Muscle of leg (tissue), 11 donors: ENCODE data around the gene NXPE2. TPM values are rescaled to one million over a fixed set of nuclear protein-coding genes. Genes with fewer than 3 reads are reported as not detected.

Source experiments
- DNase-seq: peaks from one replicate; pipeline ENCODE4 v3.0.0; 2013
- H3K27ac ChIP-seq: one replicate; pipeline ENCODE4 v1.5.1; 2013; ENCODE audit warnings: mild to moderate bottlenecking, low read length, control low read depth
- H3K27me3 ChIP-seq: one replicate; pipeline ENCODE4 v1.6.1; 2013; ENCODE audit warnings: low read length; ENCODE audit not compliant: control insufficient read depth, insufficient read depth
- H3K36me3 ChIP-seq: one replicate; pipeline ENCODE4 v1.6.1; 2013; ENCODE audit warnings: low read length; ENCODE audit not compliant: control insufficient read depth, insufficient read depth
- H3K4me1 ChIP-seq: one replicate; pipeline ENCODE4 v1.6.1; 2013; ENCODE audit warnings: low read length; ENCODE audit not compliant: control insufficient read depth, insufficient read depth
- H3K4me3 ChIP-seq: one replicate; pipeline ENCODE4 v1.5.1; 2013; ENCODE audit warnings: low read length, control low read depth
- H3K9me3 ChIP-seq: replicated peaks from 2 replicates; pipeline ENCODE4 v1.6.1; 2013; ENCODE audit warnings: low read depth, low read length; ENCODE audit not compliant: control insufficient read depth
- WGBS: methylation state at CpG from one replicate; pipeline ENCODE4 v1.1.5; 2013; ENCODE audit warnings: missing lambda C conversion rate; ENCODE audit not compliant: insufficient coverage; 5-methylcytosine and 5-hydroxymethylcytosine counted together
- polyA plus RNA-seq, 8 donors: library from polyadenylated mRNA; unstranded; fragments of 120-200 nt; gene quantifications; one replicate each; pipeline versions ENCODE4 v1.2.1 to v1.2.3, GENCODE V29; 2013; ENCODE audit warnings: inconsistent platforms in 1 of 8, low replicate concordance in 1 of 8; ENCODE audit not compliant: insufficient read length in 8 of 8, insufficient read depth in 1 of 8
- total RNA-seq: library from RNA; stranded (reverse); fragments of 120-200 nt; gene quantifications from one replicate; pipeline ENCODE4 v1.2.4, GENCODE V29; 2013

The NXPE2 gene
- total and polyA plus RNA-seq, 9 donors: 0.11 to 0.18 (median 0.13) TPM; not detected in 2

GRCh38 chr11:114679505-114679904 lies 1.2 kb downstream of the NXPE2 start:
- no CpG with 5 or more reads among the region's 4 CpGs for WGBS
- Histone ChIP-seq H3K9me3 (peaks cover 3% of the 10 kb centered on the region), H3K36me3 (no peaks in the 10 kb centered on the region), H3K27me3 (no peaks in the 10 kb centered on the region), H3K4me1 (no peaks in the 10 kb centered on the region), H3K4me3 (no peak overlapping the region), H3K27ac (no peak overlapping the region)
- DNase-seq: no peak

GRCh38 chr11:114683007-114683406 lies 4.7 kb downstream of the NXPE2 start:
- H3K4me1 ChIP-seq: no peaks in the 10 kb centered on the region
- no peaks in the 10 kb centered on the region for H3K27me3 ChIP-seq
- peaks cover 3% of the 10 kb centered on the region for H3K9me3 ChIP-seq
- H3K36me3 ChIP-seq: no peaks in the 10 kb centered on the region
- H3K4me3 ChIP-seq: no peak overlapping the region
- no peak for DNase-seq
- no peak overlapping the region for H3K27ac ChIP-seq
- WGBS: no CpG with 5 or more reads among the region's 1 CpG

- Histone ChIP-seq H3K27ac (no peak overlapping the region), H3K9me3 (peaks cover 3% of the 10 kb centered on the region), H3K36me3 (no peaks in the 10 kb centered on the region), H3K4me3 (no peak overlapping the region), H3K27me3 (no peaks in the 10 kb centered on the region), H3K4me1 (no peaks in the 10 kb centered on the region)
- DNase-seq: no peak
Measured at GRCh38 chr11:114684636-114685035, 6.3 kb downstream of the NXPE2 start.

- no peak for DNase-seq
- no peaks in the 10 kb centered on the region for H3K27me3 ChIP-seq
- H3K4me3 ChIP-seq: no peak overlapping the region
- H3K4me1 ChIP-seq: no peaks in the 10 kb centered on the region
- H3K36me3 ChIP-seq: no peaks in the 10 kb centered on the region
- no CpG with 5 or more reads among the region's 1 CpG for WGBS
- H3K27ac ChIP-seq: no peak overlapping the region
- peaks cover 3% of the 10 kb centered on the region for H3K9me3 ChIP-seq
Measured at GRCh38 chr11:114685097-114685496, 6.8 kb downstream of the NXPE2 start.

GRCh38 chr11:114705280-114706024 lies 27.1 kb downstream of the NXPE2 start:
- Histone ChIP-seq H3K4me3 (no peak overlapping the region), H3K27ac (no peak overlapping the region), H3K9me3 (no peaks in the 10 kb centered on the region), H3K36me3 (no peaks in the 10 kb centered on the region), H3K4me1 (no peaks in the 10 kb centered on the region), H3K27me3 (no peaks in the 10 kb centered on the region)
- 0% methylated on average over 1 of the region's 4 CpGs for WGBS
- peak; percentile 37 for DNase-seq

- Histone ChIP-seq H3K4me3 (no peak overlapping the region), H3K9me3 (no peaks in the 10 kb centered on the region), H3K27ac (no peak overlapping the region), H3K36me3 (no peaks in the 10 kb centered on the region), H3K27me3 (no peaks in the 10 kb centered on the region), H3K4me1 (no peaks in the 10 kb centered on the region)
- WGBS: no CpG with 5 or more reads among the region's 1 CpG
- DNase-seq: no peak
Measured at GRCh38 chr11:114709960-114710359, 31.6 kb downstream of the NXPE2 start.

GRCh38 chr11:114713756-114714155 lies 35.4 kb downstream of the NXPE2 start:
- 20% methylated on average over 1 of the region's 2 CpGs for WGBS
- H3K27me3 ChIP-seq: no peaks in the 10 kb centered on the region
- no peaks in the 10 kb centered on the region for H3K36me3 ChIP-seq
- no peak overlapping the region for H3K27ac ChIP-seq
- H3K4me1 ChIP-seq: no peaks in the 10 kb centered on the region
- DNase-seq: peak; percentile 66
- H3K9me3 ChIP-seq: no peaks in the 10 kb centered on the region
- H3K4me3 ChIP-seq: no peak overlapping the region

GRCh38 chr11:114719562-114719961 lies 41.2 kb downstream of the NXPE2 start:
- Histone ChIP-seq H3K4me1 (no peaks in the 10 kb centered on the region), H3K9me3 (no peaks in the 10 kb centered on the region), H3K4me3 (no peak overlapping the region), H3K27me3 (no peaks in the 10 kb centered on the region), H3K36me3 (no peaks in the 10 kb centered on the region), H3K27ac (no peak overlapping the region)
- no peak for DNase-seq
- WGBS: 95% methylated on average over 2 of the region's 5 CpGs

GRCh38 chr11:114724916-114725524 lies 46.7 kb downstream of the NXPE2 start:
- WGBS: no CpG with 5 or more reads among the region's 3 CpGs
- Histone ChIP-seq H3K9me3 (no peaks in the 10 kb centered on the region), H3K36me3 (no peaks in the 10 kb centered on the region), H3K4me3 (no peak overlapping the region), H3K27ac (no peak overlapping the region), H3K27me3 (no peaks in the 10 kb centered on the region), H3K4me1 (no peaks in the 10 kb centered on the region)
- DNase-seq: no peak

GRCh38 chr11:114725623-114726022 lies 47.3 kb downstream of the NXPE2 start:
- Histone ChIP-seq H3K9me3 (no peaks in the 10 kb centered on the region), H3K36me3 (no peaks in the 10 kb centered on the region), H3K4me1 (no peaks in the 10 kb centered on the region), H3K4me3 (no peak overlapping the region), H3K27me3 (no peaks in the 10 kb centered on the region), H3K27ac (no peak overlapping the region)
- WGBS: no CpG with 5 or more reads among the region's 1 CpG
- DNase-seq: no peak
